Measurements from ENCODE around the gene TAF4.
A peak's percentile ranks its signal among the peaks of the same experiment; 100 is the strongest.

Gene TAF4

DNA sequence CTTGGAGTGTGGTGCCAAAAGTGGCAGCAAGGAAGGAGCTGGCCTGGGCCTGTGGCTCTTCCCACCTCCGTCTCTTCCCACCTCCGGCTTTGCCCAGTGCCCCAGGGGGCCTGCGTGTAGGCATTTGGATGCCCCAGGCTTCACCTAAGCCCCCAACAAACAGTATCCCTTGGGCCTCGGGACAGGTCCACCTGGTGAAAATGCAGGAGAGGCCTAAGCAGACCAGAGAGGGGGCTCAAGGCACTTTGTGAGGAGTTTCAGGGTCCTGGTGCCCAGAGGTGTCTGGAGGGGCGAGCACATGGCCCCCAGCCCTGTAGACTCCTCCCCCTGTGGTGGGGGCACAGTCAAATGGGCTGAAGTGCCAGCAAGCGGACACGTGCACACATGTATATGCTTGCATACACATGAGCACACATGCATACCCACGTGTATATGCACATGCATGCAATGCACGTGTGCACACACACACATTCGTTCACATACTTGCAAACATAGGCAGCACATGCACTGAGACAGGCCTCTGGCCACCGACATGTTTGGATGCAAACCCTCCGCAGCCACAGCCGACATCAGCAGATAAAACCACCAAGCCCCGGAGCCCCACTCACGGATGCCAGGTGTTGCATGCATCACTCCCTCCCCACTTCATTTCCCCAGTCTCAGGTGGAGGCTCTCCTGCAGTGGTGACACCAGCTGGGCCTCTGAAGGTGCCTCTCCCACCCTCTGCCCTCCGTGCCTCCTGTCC is 124.5 kb downstream of the TAF4 start:
- no peak for DNase-seq

GRCh38 chr20:61940491-61940890 is 125.2 kb downstream of the TAF4 start:
- DNase-seq, result no peak

DNA sequence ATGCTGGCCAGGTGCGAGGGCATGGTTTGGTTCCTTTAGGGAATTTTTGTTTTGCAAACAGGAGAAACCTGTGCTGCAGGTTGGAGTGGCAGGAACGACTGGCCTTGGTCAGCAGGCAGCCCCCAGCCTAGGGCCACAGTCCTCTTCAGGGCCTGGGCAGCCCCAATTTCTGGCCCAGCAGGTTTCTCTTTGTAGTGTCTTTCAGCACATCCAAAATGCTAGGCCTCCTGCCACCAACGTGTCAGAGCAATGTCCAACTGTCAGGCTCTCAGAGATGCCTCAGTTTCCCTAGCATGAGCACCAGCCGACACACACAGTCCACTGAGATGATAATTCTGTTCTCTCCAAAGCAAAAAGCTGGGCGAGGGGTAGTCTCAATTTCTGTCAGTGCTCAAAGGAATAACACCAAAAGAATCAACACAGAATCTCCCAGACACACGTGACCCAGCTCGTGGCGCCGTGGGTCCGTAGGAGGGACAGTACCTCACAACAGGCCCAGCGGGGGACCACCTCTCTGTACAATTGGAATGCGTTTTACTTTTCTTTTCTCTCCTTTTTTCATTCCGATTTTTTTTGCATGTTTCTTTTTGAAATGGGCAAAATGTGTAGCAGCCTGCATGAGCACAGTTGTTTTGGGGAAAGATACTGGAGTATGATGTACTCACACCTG is 125.9 kb downstream of the TAF4 start:
- no peak for DNase-seq

- no peak for DNase-seq
Measured at GRCh38 chr20:61938839-61939690, 126.6 kb downstream of the TAF4 start.

DNA sequence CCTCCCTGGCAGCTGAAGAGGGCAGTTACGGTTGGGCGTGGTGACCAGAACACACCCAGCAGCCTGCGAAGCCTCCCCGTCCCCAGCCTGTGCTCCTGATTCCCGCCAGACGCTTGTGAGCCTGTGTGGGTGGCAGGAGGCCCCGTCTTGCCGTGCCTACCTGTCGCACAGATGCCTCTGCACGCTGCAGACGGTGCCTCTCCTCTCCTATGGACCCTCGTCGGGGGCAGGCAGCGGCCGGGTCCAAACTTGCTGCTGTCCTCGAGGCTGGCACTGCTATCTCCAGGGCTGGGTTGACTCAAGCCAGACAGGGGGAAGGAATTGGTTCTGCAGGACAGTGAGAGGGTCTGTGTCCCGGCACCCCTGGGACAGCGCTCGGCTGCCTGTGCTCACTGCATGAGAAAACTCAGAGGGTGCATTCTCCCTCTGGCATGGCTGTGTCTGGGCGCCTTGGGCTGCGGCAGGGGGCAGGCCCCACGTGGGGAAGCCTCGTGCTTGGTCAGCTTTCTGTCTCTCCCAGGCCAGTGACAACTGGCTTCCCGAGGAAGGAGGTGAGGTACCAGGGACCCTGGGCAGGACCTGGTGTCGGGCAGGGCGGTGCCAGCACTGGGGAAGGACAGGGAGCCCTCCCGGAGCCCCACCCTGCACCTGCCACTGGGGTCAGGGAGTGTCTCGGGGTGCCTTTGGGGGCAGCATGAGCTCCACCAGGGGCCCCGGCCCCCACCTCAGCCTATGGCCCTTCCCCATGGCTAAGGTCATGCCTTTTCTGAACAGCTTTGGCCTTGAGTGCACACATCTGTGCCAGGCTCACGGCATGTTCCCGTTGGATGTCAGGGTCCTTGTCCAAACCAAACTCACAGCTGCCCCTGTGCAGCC is 127.5 kb downstream of the TAF4 start:
- DNase-seq, result no peak

GRCh38 chr20:61937146-61937962 is 128.3 kb downstream of the TAF4 start:
- DNase-seq, result no peak

DNA sequence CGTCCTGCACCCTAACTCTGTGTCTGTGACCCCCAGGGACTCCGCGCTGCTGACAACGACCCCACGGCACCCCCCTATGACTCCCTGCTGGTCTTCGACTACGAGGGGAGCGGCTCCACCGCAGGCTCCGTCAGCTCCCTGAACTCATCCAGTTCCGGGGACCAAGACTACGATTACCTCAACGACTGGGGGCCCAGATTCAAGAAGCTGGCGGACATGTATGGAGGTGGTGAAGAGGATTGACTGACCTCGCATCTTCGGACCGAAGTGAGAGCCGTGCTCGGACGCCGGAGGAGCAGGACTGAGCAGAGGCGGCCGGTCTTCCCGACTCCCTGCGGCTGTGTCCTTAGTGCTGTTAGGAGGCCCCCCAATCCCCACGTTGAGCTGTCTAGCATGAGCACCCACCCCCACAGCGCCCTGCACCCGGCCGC is 129.0 kb downstream of the TAF4 start:
- DNase-seq, result no peak

- no peak for DNase-seq
Measured at GRCh38 chr20:61935926-61936700, 129.6 kb downstream of the TAF4 start.

- DNase-seq, result peak; percentile 17
Measured at GRCh38 chr20:61934716-61935530, 130.8 kb downstream of the TAF4 start.

GRCh38 chr20:61933951-61934715 is 131.5 kb downstream of the TAF4 start:
- no peak for DNase-seq

DNA sequence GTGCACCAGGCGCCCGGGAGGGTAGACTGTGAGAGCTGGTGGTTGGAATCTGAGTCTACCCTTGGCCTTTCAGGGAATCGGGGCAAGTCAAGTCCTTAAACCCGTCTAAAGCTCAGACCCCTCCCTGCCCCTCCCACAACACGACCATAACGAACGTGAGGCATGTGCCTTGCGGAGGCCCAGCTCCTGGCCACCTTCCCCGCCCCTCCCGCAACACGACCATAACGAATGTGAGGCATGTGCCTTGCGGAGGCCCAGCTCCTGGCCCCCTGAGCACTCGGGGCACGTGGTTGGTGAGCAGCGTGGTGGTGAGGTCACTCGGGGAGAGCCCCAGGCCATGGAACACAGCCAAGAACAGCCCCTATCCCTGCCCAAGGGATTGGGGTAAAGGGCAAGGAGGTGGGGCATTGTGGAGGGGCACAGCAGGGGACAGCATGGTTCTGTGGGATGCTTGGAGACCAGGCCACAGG is 132.2 kb downstream of the TAF4 start:
- no peak for DNase-seq

DNA sequence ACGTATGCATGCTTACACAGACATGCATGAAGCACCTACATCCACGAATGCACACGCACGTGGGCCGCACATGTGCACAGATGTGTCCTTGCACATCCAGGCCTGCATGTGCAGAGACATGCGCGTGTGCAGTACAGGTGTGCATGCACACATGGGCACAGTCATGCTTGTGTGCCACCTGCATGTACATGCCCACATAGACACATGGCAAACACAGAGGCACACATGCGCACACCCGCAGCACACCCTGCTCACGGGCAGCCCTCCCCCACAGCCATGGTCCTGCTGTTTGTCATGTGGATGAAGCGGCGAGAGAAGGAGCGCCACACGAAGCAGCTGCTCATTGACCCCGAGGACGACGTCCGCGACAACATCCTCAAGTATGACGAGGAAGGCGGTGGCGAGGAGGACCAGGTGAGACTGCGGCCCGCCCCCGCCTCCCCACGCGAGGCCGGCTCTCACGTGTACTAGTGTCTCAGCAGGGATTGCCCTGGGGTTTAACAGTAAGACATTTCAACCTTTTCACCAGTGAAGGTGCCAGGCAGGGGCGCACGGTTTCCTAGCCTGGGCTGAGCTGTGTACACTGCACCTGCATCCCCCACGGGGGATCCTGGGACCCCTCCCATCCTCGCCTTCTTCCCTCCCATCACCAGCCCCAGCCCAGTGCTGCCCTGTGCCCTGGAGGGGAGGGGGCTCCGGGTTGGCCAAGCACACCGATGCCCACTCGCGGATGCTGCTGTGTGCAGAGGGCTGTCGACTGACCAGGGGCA is 132.8 kb downstream of the TAF4 start:
- DNase-seq, result no peak

DNA sequence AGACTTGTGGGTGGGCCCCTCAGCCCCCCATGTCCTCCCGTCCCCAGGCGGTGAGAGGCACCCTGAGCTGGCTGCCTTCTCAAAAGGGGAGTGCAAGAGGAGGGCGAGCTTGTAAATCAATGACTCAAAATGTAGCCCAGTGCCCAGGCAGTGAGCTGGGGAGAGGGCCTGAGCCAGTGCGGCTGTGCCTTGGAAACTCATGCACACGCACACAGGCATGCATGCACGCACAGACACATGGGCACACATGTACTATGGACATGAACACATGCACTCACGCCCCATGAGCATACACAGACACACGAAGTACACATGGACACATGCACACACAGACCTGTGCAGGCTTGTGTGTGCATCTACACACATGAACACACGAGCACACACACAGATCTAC is 133.5 kb downstream of the TAF4 start:
- DNase-seq, result no peak

- no peak for DNase-seq
Measured at GRCh38 chr20:61931476-61932198, 134.0 kb downstream of the TAF4 start.

- DNase-seq, result no peak
Measured at GRCh38 chr20:61930776-61931475, 134.8 kb downstream of the TAF4 start.

DNA sequence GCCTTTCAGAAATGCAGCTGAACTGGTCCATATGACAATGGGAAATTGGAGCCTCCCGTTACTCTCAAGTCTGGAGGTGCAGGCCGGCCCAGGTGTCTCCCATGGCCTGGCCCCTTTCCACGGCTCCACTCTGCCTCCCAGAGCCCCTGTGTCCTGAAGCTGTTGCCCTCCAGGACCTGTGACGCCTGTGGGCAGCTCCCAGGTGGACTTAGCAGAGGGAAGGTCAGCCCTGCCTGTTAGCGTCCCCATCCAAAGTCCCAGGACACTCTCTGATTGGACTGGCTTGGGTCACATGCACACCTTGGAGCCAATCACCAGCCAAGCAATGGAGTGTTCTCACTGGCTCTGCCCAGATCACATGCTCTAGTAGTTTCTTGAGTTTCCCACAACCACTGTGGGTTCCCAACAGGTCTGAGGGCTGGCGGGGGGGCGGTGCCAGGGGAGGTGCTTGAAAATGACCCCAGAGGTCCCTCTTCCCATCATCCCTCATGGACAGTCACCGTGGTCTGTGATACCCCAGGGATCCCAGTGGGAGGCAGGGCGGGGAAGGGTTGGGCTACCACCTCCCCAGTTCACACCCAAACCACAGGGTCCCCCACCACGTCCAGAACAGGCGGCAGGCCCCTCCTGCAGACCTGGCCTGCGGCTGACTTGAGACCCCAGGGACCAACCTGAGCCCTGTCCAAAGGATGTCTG is 135.6 kb downstream of the TAF4 start:
- DNase-seq, result no peak
